HG03521 (cell line): ENCODE results near the gene WDR59.
A peak's percentile ranks its signal among the peaks of the same experiment; 100 is the strongest.

Experiments
- ATAC-seq: cut with Tn5 transposase; IDR thresholded peaks from one replicate; pipeline ENCODE4 v1.9.1; 2021; ENCODE audit warnings: mild to moderate bottlenecking, moderate library complexity; ENCODE audit not compliant: unreplicated experiment

The WDR59 gene

DNA sequence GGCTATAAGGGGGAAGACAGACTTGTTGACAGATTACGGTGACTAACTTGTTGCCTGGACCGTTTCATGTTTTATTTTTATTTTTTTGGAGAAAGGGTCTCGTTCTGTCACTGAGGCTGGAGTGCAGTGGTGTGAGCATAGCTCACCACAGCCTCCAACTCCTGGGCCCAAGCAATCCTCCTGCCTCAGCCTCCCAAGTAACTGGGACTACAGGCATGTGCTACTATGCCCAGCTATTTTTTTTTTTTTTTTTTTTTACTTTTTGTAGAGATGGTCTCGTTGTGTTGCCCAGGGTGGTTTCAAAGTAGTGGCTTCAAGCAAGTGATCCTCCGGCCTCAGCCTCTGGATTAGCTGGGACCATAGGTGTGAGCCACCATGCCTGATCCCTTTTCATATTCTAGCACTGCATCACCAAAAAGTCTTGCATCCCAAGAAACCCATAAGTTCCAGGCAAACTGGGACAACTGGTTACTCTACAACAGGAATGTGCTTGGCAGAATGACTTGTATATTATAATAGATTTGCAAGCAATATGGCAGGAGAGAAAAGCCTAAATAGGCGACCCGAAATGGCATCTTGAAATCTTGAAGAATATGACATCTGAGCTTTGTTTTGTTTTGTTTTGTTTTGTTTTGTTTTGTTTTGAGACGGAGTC is 2.2 kb upstream of the WDR59 start:
- ATAC-seq, result no peak

- no peak for ATAC-seq
Observed at GRCh38 chr16:74984194-74984528, 762 bp downstream of the WDR59 start.

GRCh38 chr16:74982256-74982655 is 2.7 kb downstream of the WDR59 start:
- ATAC-seq, result no peak

GRCh38 chr16:74975591-74975990 is 9.3 kb downstream of the WDR59 start:
- no peak for ATAC-seq

GRCh38 chr16:74973304-74973703 is 11.6 kb downstream of the WDR59 start:
- no peak for ATAC-seq

DNA sequence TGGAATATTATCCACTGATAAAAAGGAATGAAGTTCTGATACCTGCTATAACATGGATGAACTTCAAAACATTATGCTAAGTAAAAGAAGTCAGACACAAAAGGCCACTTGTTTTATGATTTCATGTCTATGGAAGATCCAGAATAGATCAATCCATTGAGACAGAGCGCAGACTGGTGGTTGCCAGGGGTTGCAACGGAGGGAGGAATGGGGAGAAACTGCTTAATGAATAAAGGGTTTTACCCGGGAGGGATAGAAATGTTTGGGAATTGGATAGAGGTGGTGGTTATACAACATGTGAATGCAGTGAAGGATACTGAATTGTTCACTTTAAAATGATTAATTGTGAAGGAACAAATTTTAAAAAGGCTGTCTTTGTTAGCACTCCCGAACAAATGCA is 30.2 kb downstream of the WDR59 start:
- ATAC-seq, result no peak

DNA sequence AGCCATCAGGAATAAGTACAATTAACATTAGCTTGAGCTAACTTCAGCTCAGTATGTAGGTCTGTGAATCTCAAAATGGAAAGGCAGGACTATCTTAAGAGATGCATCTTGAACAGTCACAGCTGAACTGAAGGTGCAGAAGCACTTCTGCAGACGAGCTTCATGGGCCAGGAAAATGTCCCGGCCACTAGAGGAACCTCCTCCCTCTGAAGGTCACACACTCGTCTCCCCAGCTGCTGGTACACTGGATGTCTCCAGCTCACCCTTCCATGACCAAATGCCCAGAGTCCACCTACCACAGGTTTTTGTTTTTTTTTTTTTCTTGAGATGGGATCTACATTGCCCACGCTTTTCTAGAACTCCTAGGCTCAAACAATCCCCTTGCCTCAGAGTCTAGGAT is 33.2 kb downstream of the WDR59 start:
- ATAC-seq, result no peak

DNA sequence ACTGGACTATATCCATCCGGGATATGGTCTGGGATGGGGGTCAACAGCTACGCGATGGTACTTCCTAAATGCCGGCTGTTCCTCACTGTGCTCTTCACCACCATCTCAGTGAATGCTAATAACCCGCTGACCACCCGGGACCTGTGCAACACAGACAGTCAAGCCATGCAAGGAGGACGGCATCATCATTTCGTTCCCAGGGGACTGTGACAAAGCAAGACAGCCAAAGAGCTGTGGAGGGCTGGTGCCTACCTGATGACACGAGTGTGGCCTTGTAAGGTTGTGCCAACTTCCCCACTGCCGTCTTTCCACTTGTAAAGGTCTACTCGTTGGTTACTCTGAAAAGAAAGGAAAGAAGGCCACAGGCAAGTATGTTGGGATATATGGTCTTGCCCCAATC is 33.7 kb downstream of the WDR59 start:
- no peak for ATAC-seq

- no peak for ATAC-seq
Observed at GRCh38 chr16:74950511-74950910, 34.4 kb downstream of the WDR59 start.

GRCh38 chr16:74949309-74949708 is 35.6 kb downstream of the WDR59 start:
- ATAC-seq, result no peak

DNA sequence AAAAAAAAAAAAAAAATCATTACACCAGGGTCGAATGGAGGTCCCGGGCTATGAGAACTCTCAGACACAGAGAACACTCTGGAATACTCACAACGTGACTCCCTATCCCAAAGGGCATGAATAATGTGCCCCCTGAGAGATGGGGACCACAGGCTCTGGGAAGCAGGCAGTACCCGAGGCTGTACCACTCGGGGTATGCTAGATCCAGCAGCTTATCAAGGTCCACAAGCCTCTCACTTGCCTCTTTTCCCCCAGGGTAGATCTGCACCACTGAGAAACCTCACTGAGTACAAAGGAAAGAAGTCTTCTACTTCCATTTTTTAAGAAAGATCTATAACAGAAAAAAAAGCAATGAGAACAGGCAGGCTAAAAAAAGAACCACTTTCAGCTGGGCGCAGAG is 40.5 kb downstream of the WDR59 start:
- ATAC-seq, result no peak

GRCh38 chr16:74942977-74943918 is 41.7 kb downstream of the WDR59 start:
- no peak for ATAC-seq

- no peak for ATAC-seq
Observed at GRCh38 chr16:74942566-74942965, 42.4 kb downstream of the WDR59 start.

- no peak for ATAC-seq
Observed at GRCh38 chr16:74939688-74940087, 45.2 kb downstream of the WDR59 start.

DNA sequence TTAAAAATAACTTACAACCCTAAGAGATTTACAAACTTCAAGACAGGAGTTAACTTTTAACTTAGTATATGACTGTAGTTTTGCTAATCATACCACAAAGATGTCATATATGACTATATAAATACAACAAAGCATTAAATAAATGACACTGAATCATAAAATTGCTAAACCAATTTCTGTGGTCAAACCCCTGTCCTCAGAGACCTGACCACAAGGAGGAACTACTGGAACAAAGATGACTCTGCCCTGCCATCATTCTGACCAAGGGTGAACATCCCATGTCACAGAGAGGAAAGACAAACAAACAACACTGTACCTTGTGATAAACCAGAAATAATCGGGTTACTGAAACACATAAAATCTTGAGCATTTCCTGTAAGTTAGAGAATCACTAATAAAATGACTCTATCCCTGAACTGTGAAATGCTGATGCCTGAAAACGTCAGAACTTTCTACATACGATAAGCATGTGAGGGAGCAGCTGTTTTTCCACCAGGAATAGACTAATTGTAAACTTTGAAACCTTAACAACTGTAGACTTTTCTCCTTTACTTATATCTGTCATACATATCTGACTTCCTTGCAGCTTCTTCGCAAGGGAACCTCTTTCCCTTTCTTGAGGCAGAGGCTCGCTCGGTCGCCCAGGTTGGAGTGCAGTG is 47.9 kb downstream of the WDR59 start:
- ATAC-seq, result peak; percentile 89

DNA sequence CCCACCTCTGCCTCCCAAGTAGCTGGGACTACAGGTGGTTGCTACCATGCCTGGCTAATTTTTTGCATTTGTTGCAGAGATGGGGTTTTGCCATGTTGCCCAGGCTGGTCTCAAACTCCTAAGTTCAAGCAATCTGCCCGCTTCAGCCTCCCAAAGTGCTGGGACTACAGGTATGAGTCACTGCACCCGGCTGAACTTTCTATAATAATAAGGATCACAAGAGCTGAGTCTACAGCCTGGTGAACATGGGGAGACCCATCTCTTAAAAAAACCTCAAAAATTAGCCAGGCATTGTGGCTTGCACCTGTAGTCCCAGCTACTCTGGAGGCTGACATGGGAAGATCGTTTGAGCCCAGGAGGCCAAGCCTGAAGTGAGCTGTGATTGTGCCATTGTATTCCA is 53.5 kb downstream of the WDR59 start:
- ATAC-seq, result no peak

- no peak for ATAC-seq
Observed at GRCh38 chr16:74929636-74930035, 55.3 kb downstream of the WDR59 start.

DNA sequence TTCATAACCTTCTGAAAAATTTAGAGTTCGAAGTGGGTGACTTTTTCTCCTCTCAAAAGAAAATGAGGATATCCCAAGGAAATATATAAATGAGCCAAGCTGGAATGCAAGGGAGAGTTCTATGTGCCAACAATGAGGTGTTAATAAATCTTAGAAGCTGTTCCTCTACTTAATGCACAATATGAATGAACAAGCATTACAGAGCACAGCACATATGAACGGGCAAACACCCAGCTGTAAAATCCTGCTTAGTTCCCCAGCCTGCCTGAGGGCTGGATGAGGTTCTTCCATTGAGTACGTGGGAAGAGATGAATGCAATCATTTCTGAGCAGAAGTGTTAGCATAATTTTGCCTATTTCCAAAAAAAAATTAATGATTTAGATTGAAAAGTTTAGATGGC is 58.1 kb downstream of the WDR59 start:
- ATAC-seq, result no peak

DNA sequence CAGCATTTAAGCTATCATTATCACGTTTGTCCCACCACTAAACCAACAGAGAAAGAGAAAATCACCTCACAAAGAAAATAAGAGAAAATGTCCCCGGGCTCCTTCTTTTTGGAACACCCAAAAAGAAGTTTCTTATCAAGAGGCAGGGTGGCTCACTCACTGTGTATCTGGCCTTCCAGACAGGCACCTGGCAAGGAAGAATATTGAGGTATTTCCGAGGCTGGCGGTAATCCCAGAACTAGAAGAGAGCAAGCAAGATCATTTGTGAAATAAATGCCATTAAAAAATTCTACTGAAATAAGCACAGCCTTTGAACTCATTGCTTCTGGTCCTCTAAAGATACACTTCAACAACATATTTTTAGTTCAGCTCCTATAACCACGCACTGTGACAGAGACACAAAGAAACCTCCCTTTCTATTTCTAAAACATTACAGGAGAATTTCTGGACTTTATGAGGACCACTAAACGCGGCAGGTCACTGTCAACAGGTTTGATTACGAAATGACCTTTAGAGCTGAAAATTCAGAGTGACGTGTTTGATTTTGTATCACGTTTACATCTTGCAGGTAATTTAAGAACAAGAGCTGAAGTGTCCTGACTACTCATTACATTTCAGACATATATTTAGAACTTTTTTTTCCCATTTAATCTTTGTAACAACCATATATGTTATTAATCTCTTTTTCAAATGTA is 61.0 kb downstream of the WDR59 start:
- no peak for ATAC-seq

- no peak for ATAC-seq
Observed at GRCh38 chr16:74922150-74923138, 62.5 kb downstream of the WDR59 start.
